GM18498 (cell line): ENCODE results near the gene RET.

Experiments used
- ATAC-seq: cut with Tn5 transposase; IDR thresholded peaks from one replicate; pipeline ENCODE4 v1.9.1; 2021; ENCODE audit warnings: mild to moderate bottlenecking, moderate library complexity; ENCODE audit not compliant: unreplicated experiment

RET gene

GRCh38 chr10:43076876-43077420 lies at the start of gene RET:
Gene RET (plus strand): TSS chr10:43077069. CDS start chr10:43077259, 190 bp downstream.
- no peak for ATAC-seq

GRCh38 chr10:43027331-43027955 lies 49.4 kb upstream of the RET start:
- ATAC-seq: no peak

GRCh38 chr10:43028143-43028542 lies 48.7 kb upstream of the RET start:
- no peak for ATAC-seq

GRCh38 chr10:43029043-43029442 lies 47.8 kb upstream of the RET start:
- no peak for ATAC-seq

- no peak for ATAC-seq
These were observed 44.3 kb upstream of the RET start for GRCh38 chr10:43032613-43033012.

GRCh38 chr10:43035800-43036199 lies 41.1 kb upstream of the RET start:
- ATAC-seq: no peak

GRCh38 chr10:43036481-43037428 lies 40.1 kb upstream of the RET start:
- ATAC-seq: no peak

GRCh38 chr10:43037440-43037839 lies 39.4 kb upstream of the RET start:
- ATAC-seq: no peak

GRCh38 chr10:43037942-43038782 lies 38.7 kb upstream of the RET start:
- ATAC-seq: no peak

GRCh38 chr10:43038783-43039623 lies 37.9 kb upstream of the RET start:
- no peak for ATAC-seq

GRCh38 chr10:43039624-43040481 lies 37.0 kb upstream of the RET start:
- ATAC-seq: no peak

GRCh38 chr10:43040482-43041256 lies 36.2 kb upstream of the RET start:
- ATAC-seq: no peak

GRCh38 chr10:43041422-43042342 lies 35.2 kb upstream of the RET start:
- ATAC-seq: no peak

- ATAC-seq: no peak
These were observed 34.1 kb upstream of the RET start for GRCh38 chr10:43042503-43043341.

- no peak for ATAC-seq
These were observed 33.5 kb upstream of the RET start for GRCh38 chr10:43043342-43043772.

- ATAC-seq: no peak
These were observed 33.0 kb upstream of the RET start for GRCh38 chr10:43043773-43044447.
